Neural crest cell (in vitro differentiated cells): ENCODE data around the gene ADCY9. TPM values are rescaled to one million over a fixed set of nuclear protein-coding genes. Genes with fewer than 3 reads are reported as not detected.

Source experiments
- DNase-seq: peaks from one replicate; pipeline ENCODE4 v3.0.0; 2021; ENCODE audit warnings: low read depth, mixed read lengths, low spot score
- H3K27ac Mint-ChIP-seq: one replicate; pipeline ENCODE4 v1.8.0; 2021; ENCODE audit warnings: mild to moderate bottlenecking, mixed read lengths; ENCODE audit not compliant: unreplicated experiment
- H3K27me3 Mint-ChIP-seq: 2 replicates; pipeline ENCODE4 v1.8.0; 2021; ENCODE audit warnings: low read depth, mild to moderate bottlenecking, mixed read lengths
- H3K36me3 Mint-ChIP-seq: 2 replicates; pipeline ENCODE4 v1.8.0; 2021; ENCODE audit warnings: low read depth, mild to moderate bottlenecking, mixed read lengths
- H3K4me1 Mint-ChIP-seq: 2 replicates; pipeline ENCODE4 v1.8.0; 2021; ENCODE audit warnings: mixed read lengths
- H3K4me3 Mint-ChIP-seq: one replicate; pipeline ENCODE4 v1.8.0; 2021; ENCODE audit warnings: mild to moderate bottlenecking, mixed read lengths
- H3K9me3 Mint-ChIP-seq: 2 replicates; pipeline ENCODE4 v1.8.0; 2021; ENCODE audit warnings: mixed read lengths
- CTCF ChIP-seq: fragments of 200-600 bp; sonication (generic); conservative IDR thresholded peaks from 2 replicates; pipeline ENCODE4 v1.5.0; 2021; ENCODE audit warnings: antibody characterized with exemption, mild to moderate bottlenecking
- total RNA-seq: library from RNA; stranded (reverse); gene quantifications from 2 replicates; pipeline ENCODE4 v1.2.1, GENCODE V29; 2021

Gene ADCY9
- total RNA-seq, 1 donor from 2014 or later: 11.6 TPM

- Mint-ChIP-seq H3K4me1 (peaks cover 14% of the 10 kb centered on the region), H3K36me3 (no peaks in the 10 kb centered on the region), H3K27me3 (no peaks in the 10 kb centered on the region), H3K4me3 (no peak overlapping the region), H3K9me3 (no peaks in the 10 kb centered on the region), H3K27ac (no peak overlapping the region)
- DNase-seq: no peak
- TF ChIP-seq CTCF: no peak
Observed at GRCh38 chr16:4004206-4004605, 112.0 kb downstream of the ADCY9 start.

GRCh38 chr16:4003576-4003975 is 112.7 kb downstream of the ADCY9 start:
- TF ChIP-seq CTCF: no peak
- no peak for DNase-seq
- Mint-ChIP-seq H3K36me3 (no peaks in the 10 kb centered on the region), H3K4me3 (no peak overlapping the region), H3K4me1 (peaks cover 19% of the 10 kb centered on the region), H3K27ac (no peak overlapping the region), H3K9me3 (no peaks in the 10 kb centered on the region), H3K27me3 (no peaks in the 10 kb centered on the region)

- Mint-ChIP-seq H3K27ac (no peak overlapping the region), H3K9me3 (no peaks in the 10 kb centered on the region), H3K4me3 (no peak overlapping the region), H3K36me3 (no peaks in the 10 kb centered on the region), H3K4me1 (peaks cover 18% of the 10 kb centered on the region), H3K27me3 (no peaks in the 10 kb centered on the region)
- DNase-seq: no peak
- TF ChIP-seq CTCF: no peak
Observed at GRCh38 chr16:4003166-4003565, 113.1 kb downstream of the ADCY9 start.

- Mint-ChIP-seq H3K9me3 (no peaks in the 10 kb centered on the region), H3K27me3 (no peaks in the 10 kb centered on the region), H3K4me3 (no peak overlapping the region), H3K4me1 (peaks cover 12% of the 10 kb centered on the region), H3K27ac (no peak overlapping the region), H3K36me3 (no peaks in the 10 kb centered on the region)
- DNase-seq: no peak
- TF ChIP-seq CTCF: no peak
Observed at GRCh38 chr16:4002121-4002520, 114.1 kb downstream of the ADCY9 start.

- Mint-ChIP-seq H3K4me1 (peaks cover 12% of the 10 kb centered on the region), H3K36me3 (no peaks in the 10 kb centered on the region), H3K27ac (no peak overlapping the region), H3K9me3 (no peaks in the 10 kb centered on the region), H3K27me3 (no peaks in the 10 kb centered on the region), H3K4me3 (no peak overlapping the region)
- peak; percentile 19 for DNase-seq
- TF ChIP-seq CTCF: no peak
Observed at GRCh38 chr16:3999479-4000325, 116.5 kb downstream of the ADCY9 start.
